ENCODE results near the gene DGCR2.

The DGCR2 gene

GRCh38 chr22:19143212-19143611 lies 21.0 kb upstream of the DGCR2 start:
- TF ChIP-seq CTCF (IDR thresholded peaks at IDR 0.05; ENCODE audit: low read length, missing control alignments) = no peak
- no peak for DNase-seq (ENCODE audit: low read depth)
- peak overlapping the region; percentile 99 for H3K4me3 ChIP-seq (replicated peaks; ENCODE audit: low read depth, low read length)

- TF ChIP-seq CTCF (IDR thresholded peaks at IDR 0.05; ENCODE audit: low read length, missing control alignments) = no peak
- H3K4me3 ChIP-seq (replicated peaks; ENCODE audit: low read depth, low read length) = no peak overlapping the region
- DNase-seq (ENCODE audit: low read depth) = no peak
Measured at GRCh38 chr22:19142394-19142793, 20.2 kb upstream of the DGCR2 start.

GRCh38 chr22:19139974-19140373 lies 17.8 kb upstream of the DGCR2 start:
- H3K4me3 ChIP-seq (replicated peaks; ENCODE audit: low read depth, low read length) = no peak overlapping the region
- no peak for DNase-seq (ENCODE audit: low read depth)
- TF ChIP-seq CTCF (IDR thresholded peaks at IDR 0.05; ENCODE audit: low read length, missing control alignments) = no peak

- TF ChIP-seq CTCF (IDR thresholded peaks at IDR 0.05; ENCODE audit: low read length, missing control alignments) = no peak
- no peak for DNase-seq (ENCODE audit: low read depth)
Measured at GRCh38 chr22:19139001-19139356, 16.8 kb upstream of the DGCR2 start.

GRCh38 chr22:19138217-19139000 lies 16.2 kb upstream of the DGCR2 start:
- no peak for TF ChIP-seq CTCF (IDR thresholded peaks at IDR 0.05; ENCODE audit: low read length, missing control alignments)
- DNase-seq (ENCODE audit: low read depth) = no peak
- H3K4me3 ChIP-seq (replicated peaks; ENCODE audit: low read depth, low read length) = no peak overlapping the region

More at GRCh38 chr22:19139001-19139356, 16.8 kb upstream of the DGCR2 start:
- H3K4me3 ChIP-seq (replicated peaks; ENCODE audit: low read depth, low read length) = no peak overlapping the region

- TF ChIP-seq CTCF (IDR thresholded peaks at IDR 0.05; ENCODE audit: low read length, missing control alignments) = no peak
- no peak overlapping the region for H3K4me3 ChIP-seq (replicated peaks; ENCODE audit: low read depth, low read length)
- DNase-seq (ENCODE audit: low read depth) = no peak
Measured at GRCh38 chr22:19137384-19138216, 15.4 kb upstream of the DGCR2 start.
